Endothelial cell of umbilical vein (primary cell): ENCODE results near the gene GAL.

Source experiments
- CTCF ChIP-seq, 2 donors: IDR thresholded peaks; 1 replicate in 1 of 2; 2 replicates in 1 of 2; pipeline ENCODE4 v1.5.1; 2011; ENCODE audit warnings: low read length in 2 of 2, mild to moderate bottlenecking in 2 of 2, moderate library complexity in 2 of 2, control low read depth in 1 of 2, inconsistent platforms in 1 of 2, low read depth in 1 of 2; ENCODE audit not compliant: insufficient read depth in 1 of 2; ENCODE audit errors: extremely low read depth in 1 of 2
- EZH2 ChIP-seq: IDR thresholded peaks from 2 replicates; pipeline ENCODE4 v1.6.1; 2012; ENCODE audit warnings: borderline replicate concordance, low read depth, mild to moderate bottlenecking, moderate library complexity, low read length, inconsistent platforms; ENCODE audit not compliant: severe bottlenecking
- FOS ChIP-seq: IDR thresholded peaks from 2 replicates; pipeline ENCODE4 v1.6.1; 2011; ENCODE audit warnings: mild to moderate bottlenecking, low read length, moderate library complexity, borderline replicate concordance; ENCODE audit not compliant: insufficient read depth
- JUN ChIP-seq: IDR thresholded peaks from 2 replicates; pipeline ENCODE4 v1.6.1; 2011; ENCODE audit warnings: borderline replicate concordance, low read depth; ENCODE audit not compliant: insufficient read length, insufficient read depth
- MAX ChIP-seq: IDR thresholded peaks from 2 replicates; pipeline ENCODE4 v1.6.1; 2011; ENCODE audit not compliant: insufficient read depth, insufficient read length
- MYC ChIP-seq: IDR thresholded peaks from one replicate; pipeline ENCODE4 v1.6.1; 2011; ENCODE audit warnings: mild to moderate bottlenecking, low read depth, low read length
- POLR2A ChIP-seq: IDR thresholded peaks from 2 replicates; pipeline ENCODE4 v1.6.1; 2012; ENCODE audit warnings: low read depth, mild to moderate bottlenecking, control low read depth, low read length
- POLR2AphosphoS5 ChIP-seq: IDR thresholded peaks from 2 replicates; pipeline ENCODE4 v1.6.1; 2012; ENCODE audit warnings: low read depth, mild to moderate bottlenecking, control low read depth, low read length, moderate library complexity; ENCODE audit not compliant: insufficient read depth

GRCh38 chr11:68667511-68668500 is 16.5 kb upstream of the GAL start:
- TF ChIP-seq CTCF (IDR thresholded peaks at IDR 0.05; ENCODE audit: extremely low read depth in 1 of 2, insufficient read depth in 1 of 2, low read depth in 1 of 2, low read length in 2 of 2) (no peak), POLR2A (no peak), POLR2AphosphoS5 (no peak), EZH2 (no peak), FOS (no peak), JUN (no peak), MYC (no peak), MAX (no peak)
